Measurements from ENCODE around the gene SORL1. TPM values are rescaled to one million over a fixed set of nuclear protein-coding genes. Genes with fewer than 3 reads are reported as not detected.
A peak's percentile ranks its signal among the peaks of the same experiment; 100 is the strongest.

The SORL1 gene
- total RNA-seq, 1 experiment from 2014 or later = 4.9 TPM

DNA sequence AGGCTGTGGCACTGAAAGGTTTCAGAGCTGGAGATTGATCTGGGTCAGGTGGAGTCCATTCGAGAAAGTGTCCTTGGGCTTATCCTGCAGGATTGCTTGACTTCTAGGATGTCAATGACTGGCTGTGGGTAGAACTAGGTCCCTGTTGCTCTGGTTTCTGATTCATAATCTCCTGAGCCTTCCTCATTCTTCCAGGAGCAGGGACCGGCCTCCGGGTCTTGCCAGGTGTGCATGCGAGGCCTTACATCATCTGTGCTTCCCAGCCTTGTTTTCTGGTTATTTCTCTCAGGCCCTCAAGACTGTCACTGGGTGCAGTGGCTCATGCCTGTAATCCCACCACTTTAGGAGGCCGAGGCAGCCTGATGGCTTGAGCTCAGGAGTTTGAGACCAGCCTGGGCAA lies 33.9 kb downstream of the SORL1 start:
- ChIA-PET CTCF (no interaction called here), POLR2A (ENCODE audit: unreplicated experiment) (no interaction called here)
- no peaks in the 10 kb centered on the region for H3K9me2 ChIP-seq (ENCODE audit: insufficient read depth)
- TF ChIP-seq, protein P1, sequence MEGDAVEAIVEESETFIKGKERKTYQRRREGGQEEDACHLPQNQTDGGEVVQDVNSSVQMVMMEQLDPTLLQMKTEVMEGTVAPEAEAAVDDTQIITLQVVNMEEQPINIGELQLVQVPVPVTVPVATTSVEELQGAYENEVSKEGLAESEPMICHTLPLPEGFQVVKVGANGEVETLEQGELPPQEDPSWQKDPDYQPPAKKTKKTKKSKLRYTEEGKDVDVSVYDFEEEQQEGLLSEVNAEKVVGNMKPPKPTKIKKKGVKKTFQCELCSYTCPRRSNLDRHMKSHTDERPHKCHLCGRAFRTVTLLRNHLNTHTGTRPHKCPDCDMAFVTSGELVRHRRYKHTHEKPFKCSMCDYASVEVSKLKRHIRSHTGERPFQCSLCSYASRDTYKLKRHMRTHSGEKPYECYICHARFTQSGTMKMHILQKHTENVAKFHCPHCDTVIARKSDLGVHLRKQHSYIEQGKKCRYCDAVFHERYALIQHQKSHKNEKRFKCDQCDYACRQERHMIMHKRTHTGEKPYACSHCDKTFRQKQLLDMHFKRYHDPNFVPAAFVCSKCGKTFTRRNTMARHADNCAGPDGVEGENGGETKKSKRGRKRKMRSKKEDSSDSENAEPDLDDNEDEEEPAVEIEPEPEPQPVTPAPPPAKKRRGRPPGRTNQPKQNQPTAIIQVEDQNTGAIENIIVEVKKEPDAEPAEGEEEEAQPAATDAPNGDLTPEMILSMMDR (conservative IDR thresholded peaks at IDR 0.05) = no peak
- no peak for TF ChIP-seq EZH2 (IDR thresholded peaks at IDR 0.05; ENCODE audit: low read depth)
- no peaks in the 10 kb centered on the region for H3K36me3 ChIP-seq (ENCODE audit: low read depth)
- no peaks in the 10 kb centered on the region for H3K79me2 ChIP-seq (ENCODE audit: low read depth)
- H4K20me1 ChIP-seq (ENCODE audit: insufficient read depth) = no peaks in the 10 kb centered on the region
- no peaks in the 10 kb centered on the region for H3K9me3 ChIP-seq (ENCODE audit: insufficient read depth, low read depth)
- H3K4me2 ChIP-seq = no peak overlapping the region
- H3K27me3 ChIP-seq (ENCODE audit: insufficient read depth, low read depth) = no peaks in the 10 kb centered on the region
- DNase-seq = peak in 1 of 2 experiments; percentile 58
- BruUV-seq (replicated peaks) = no TSS peak
- H3K4me3 ChIP-seq = no peak overlapping the region
- peaks cover 26% of the 10 kb centered on the region for H3K4me1 ChIP-seq (replicated peaks; ENCODE audit: insufficient read depth)
- peaks cover 6% of the 10 kb centered on the region for H3F3A ChIP-seq (ENCODE audit: insufficient read depth, low read depth)
- H3K27ac ChIP-seq = no peak overlapping the region
- intact Hi-C loops (cut with micrococcal nuclease; ENCODE audit: unreplicated experiment) = no loop called here
- H2AFZ ChIP-seq = no peak overlapping the region

DNA sequence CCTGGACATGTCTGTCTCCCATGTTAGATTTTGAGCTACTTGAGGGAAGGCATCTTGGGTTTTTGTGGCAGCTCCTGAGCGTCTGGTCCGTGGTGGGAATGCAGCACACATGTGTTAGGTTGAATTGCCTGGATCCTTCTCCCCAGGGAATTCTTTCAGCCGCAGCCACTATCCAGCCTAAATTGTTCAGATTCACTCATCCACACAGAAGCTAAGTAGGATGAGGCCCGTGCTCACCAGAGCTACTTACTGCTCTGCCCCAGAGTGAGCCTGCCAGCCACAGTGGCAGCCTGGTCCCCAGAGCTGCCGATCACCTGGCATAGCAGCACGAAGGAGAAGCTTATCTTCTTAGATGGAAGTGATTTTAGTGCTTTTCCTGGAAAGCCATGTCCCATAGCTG lies 35.1 kb downstream of the SORL1 start:
- Histone ChIP-seq H3F3A (ENCODE audit: insufficient read depth, low read depth) (peaks cover 6% of the 10 kb centered on the region), H3K4me1 (replicated peaks; ENCODE audit: insufficient read depth) (peaks cover 26% of the 10 kb centered on the region), H2AFZ (no peak overlapping the region), H3K9me2 (ENCODE audit: insufficient read depth) (no peaks in the 10 kb centered on the region), H3K79me2 (ENCODE audit: low read depth) (no peaks in the 10 kb centered on the region), H3K27ac (no peak overlapping the region), H3K36me3 (ENCODE audit: low read depth) (no peaks in the 10 kb centered on the region), H3K4me2 (no peak overlapping the region), H3K9me3 (ENCODE audit: insufficient read depth, low read depth) (no peaks in the 10 kb centered on the region), H3K27me3 (ENCODE audit: insufficient read depth, low read depth) (no peaks in the 10 kb centered on the region), H3K4me3 (no peak overlapping the region), H4K20me1 (ENCODE audit: insufficient read depth) (no peaks in the 10 kb centered on the region)
- DNase-seq = no peak
- intact Hi-C loops (cut with micrococcal nuclease; ENCODE audit: unreplicated experiment) = no loop called here
- TF ChIP-seq, protein P1 (conservative IDR thresholded peaks at IDR 0.05) = no peak
- no peak for TF ChIP-seq EZH2 (IDR thresholded peaks at IDR 0.05; ENCODE audit: low read depth)
- no TSS peak for BruUV-seq (replicated peaks)
- POLR2A ChIA-PET (ENCODE audit: unreplicated experiment) = no interaction called here
- CTCF ChIA-PET = no interaction called here

DNA sequence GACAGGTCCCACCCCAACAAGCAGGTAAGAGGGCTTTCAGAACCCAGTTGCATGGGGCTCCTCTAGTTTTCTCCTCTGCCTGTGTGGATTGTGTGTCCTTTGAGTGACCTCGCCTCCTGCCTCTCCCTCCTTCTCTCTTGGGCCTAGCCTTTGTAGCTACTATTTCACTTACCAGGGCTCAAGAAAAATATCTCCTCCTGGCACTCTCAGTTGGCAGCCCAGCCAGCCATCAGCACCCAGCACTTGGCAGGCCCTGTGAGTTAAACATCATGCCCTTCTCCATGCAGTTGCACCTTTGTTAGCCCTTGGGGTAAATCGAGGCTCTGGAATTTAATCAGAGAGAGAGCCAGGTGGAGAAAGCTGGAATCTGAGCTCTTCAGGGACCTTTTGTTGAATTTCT lies 36.1 kb downstream of the SORL1 start:
- H3K9me2 ChIP-seq (ENCODE audit: insufficient read depth) = no peaks in the 10 kb centered on the region
- peak overlapping the region; percentile 45 for H3K4me2 ChIP-seq
- no peaks in the 10 kb centered on the region for H4K20me1 ChIP-seq (ENCODE audit: insufficient read depth)
- TF ChIP-seq, protein P1 (conservative IDR thresholded peaks at IDR 0.05) = no peak
- no peak for TF ChIP-seq EZH2 (IDR thresholded peaks at IDR 0.05; ENCODE audit: low read depth)
- H3K4me1 ChIP-seq (replicated peaks; ENCODE audit: insufficient read depth) = peaks cover 26% of the 10 kb centered on the region
- ChIA-PET POLR2A (ENCODE audit: unreplicated experiment) (no interaction called here), CTCF (no interaction called here)
- H3K4me3 ChIP-seq = no peak overlapping the region
- intact Hi-C loops (cut with micrococcal nuclease; ENCODE audit: unreplicated experiment) = no loop called here
- DNase-seq = no peak
- BruUV-seq (replicated peaks) = no TSS peak
- H3K27me3 ChIP-seq (ENCODE audit: insufficient read depth, low read depth) = no peaks in the 10 kb centered on the region
- H2AFZ ChIP-seq = no peak overlapping the region
- no peaks in the 10 kb centered on the region for H3K36me3 ChIP-seq (ENCODE audit: low read depth)
- H3K79me2 ChIP-seq (ENCODE audit: low read depth) = no peaks in the 10 kb centered on the region
- peak overlapping the region; percentile 56 for H3K27ac ChIP-seq
- H3F3A ChIP-seq (ENCODE audit: insufficient read depth, low read depth) = peaks cover 6% of the 10 kb centered on the region
- no peaks in the 10 kb centered on the region for H3K9me3 ChIP-seq (ENCODE audit: insufficient read depth, low read depth)
